Erythroblast (primary cell): Measurements from ENCODE around the gene CD320.
"Not testable (repeated sequence)": the region's sequence is repeated elsewhere in the genome, so short reads cannot be mapped to it uniquely, and the experiment has no call there.

Experiments
- GATA1 ChIP-seq: IDR thresholded peaks from 2 replicates; pipeline ENCODE4 v1.6.1; 2011; ENCODE audit warnings: low read depth, mild to moderate bottlenecking, control low read depth, low read length, moderate library complexity
- POLR2A ChIP-seq: IDR thresholded peaks from 2 replicates; pipeline ENCODE4 v1.6.1; 2011; ENCODE audit warnings: mild to moderate bottlenecking, low read length

- not testable (repeated sequence) for TF ChIP-seq POLR2A, GATA1
Measured at GRCh38 chr19:8264248-8264647, 43.9 kb downstream of the CD320 start.
